Superior temporal gyrus (tissue), 1 donor: Measurements from ENCODE around the gene CRYAB.
"Not testable (repeated sequence)": the region's sequence is repeated elsewhere in the genome, so short reads cannot be mapped to it uniquely, and the experiment has no call there.

Source experiments
- DNase-seq: peaks from one replicate; pipeline ENCODE4 v3.0.0-alpha.2; 2016; ENCODE audit errors: extremely low spot score

The CRYAB gene

GRCh38 chr11:111933872-111934271 lies 22.3 kb upstream of the CRYAB start:
- peak; percentile 14 for DNase-seq

- DNase-seq = not testable (repeated sequence)
These were observed 21.6 kb upstream of the CRYAB start for GRCh38 chr11:111933176-111933575.

GRCh38 chr11:111932611-111932950 lies 21.0 kb upstream of the CRYAB start:
- peak; percentile 56 for DNase-seq

- DNase-seq = no peak
These were observed 18.9 kb upstream of the CRYAB start for GRCh38 chr11:111930472-111930871.

GRCh38 chr11:111926505-111927391 lies 15.2 kb upstream of the CRYAB start:
- DNase-seq = peak; percentile 96

GRCh38 chr11:111925953-111926352 lies 14.4 kb upstream of the CRYAB start:
- DNase-seq = peak; percentile 8

GRCh38 chr11:111923951-111924350 lies 12.4 kb upstream of the CRYAB start:
- DNase-seq = no peak

- DNase-seq = peak; percentile 18
These were observed 11.8 kb upstream of the CRYAB start for GRCh38 chr11:111923351-111923788.

- peak; percentile 73 for DNase-seq
These were observed 11.2 kb upstream of the CRYAB start for GRCh38 chr11:111922803-111923202.

- DNase-seq = peak; percentile 5
These were observed 10.1 kb upstream of the CRYAB start for GRCh38 chr11:111921541-111922230.

GRCh38 chr11:111920908-111921307 lies 9.3 kb upstream of the CRYAB start:
- peak; percentile 4 for DNase-seq

GRCh38 chr11:111918390-111919256 lies 7.1 kb upstream of the CRYAB start, which contains the start of gene C11orf52:
TSS of gene C11orf52 (plus strand) at chr11:111918913. CDS start at chr11:111918973, 60 bp downstream.
- no peak for DNase-seq

- DNase-seq = no peak
These were observed 6.2 kb upstream of the CRYAB start for GRCh38 chr11:111917788-111918187.

- no peak for DNase-seq
These were observed 5.7 kb upstream of the CRYAB start for GRCh38 chr11:111917312-111917711.

GRCh38 chr11:111916768-111917167 lies 5.2 kb upstream of the CRYAB start:
- no peak for DNase-seq

- DNase-seq = peak; percentile 89
These were observed 2.4 kb upstream of the CRYAB start for GRCh38 chr11:111913997-111914396.

GRCh38 chr11:111913031-111913861 lies 1.7 kb upstream of the CRYAB start:
- no peak for DNase-seq

- DNase-seq = no peak
These were observed 965 bp upstream of the CRYAB start, which contains the start of gene HSPB2 for GRCh38 chr11:111912535-111912934. TSS of gene HSPB2 (plus strand) at chr11:111912734. CDS start at chr11:111912830, 96 bp downstream.

- peak; percentile 97 for DNase-seq
These were observed 651 bp downstream of the CRYAB start for GRCh38 chr11:111910676-111911562.

- DNase-seq = no peak
These were observed 2.2 kb downstream of the CRYAB start for GRCh38 chr11:111909378-111909777.
